Immature natural killer cell (primary cell): ENCODE results near the gene SOX13. TPM values are rescaled to one million over a fixed set of nuclear protein-coding genes. Genes with fewer than 3 reads are reported as not detected.
A peak's percentile ranks its signal among the peaks of the same experiment; 100 is the strongest.

Experiments used
- DNase-seq, 3 donors: peaks; one replicate each; pipeline ENCODE4 v3.0.0; 2022; ENCODE audit warnings: mixed read lengths in 1 of 3
- H3K27ac Mint-ChIP-seq, 6 donors: one replicate each; pipeline ENCODE4 v1.8.0; 2020; ENCODE audit warnings: mixed read lengths in 6 of 6, mild to moderate bottlenecking in 5 of 6, inconsistent platforms in 4 of 6, moderate library complexity in 3 of 6
- H3K27me3 Mint-ChIP-seq, 3 donors: one replicate each; pipeline ENCODE4 v1.8.0; 2020 to 2021; ENCODE audit warnings: low read depth in 3 of 3, mild to moderate bottlenecking in 3 of 3, mixed read lengths in 3 of 3, moderate library complexity in 3 of 3, inconsistent platforms in 1 of 3
- H3K36me3 Mint-ChIP-seq, 3 donors: one replicate each; pipeline ENCODE4 v1.8.0; 2020; ENCODE audit warnings: mixed read lengths in 3 of 3, inconsistent platforms in 2 of 3, mild to moderate bottlenecking in 2 of 3
- H3K4me1 Mint-ChIP-seq, 2 donors: one replicate each; pipeline ENCODE4 v1.8.0; 2020; ENCODE audit warnings: inconsistent platforms in 2 of 2, mild to moderate bottlenecking in 2 of 2, mixed read lengths in 2 of 2, moderate library complexity in 1 of 2
- H3K4me3 Mint-ChIP-seq, 5 donors: one replicate each; pipeline ENCODE4 v1.8.0; 2020; ENCODE audit warnings: mild to moderate bottlenecking in 5 of 5, mixed read lengths in 5 of 5, inconsistent platforms in 3 of 5, moderate library complexity in 3 of 5
- H3K9me3 Mint-ChIP-seq, 6 donors: one replicate each; pipeline ENCODE4 v1.8.0; 2020; ENCODE audit warnings: mild to moderate bottlenecking in 6 of 6, mixed read lengths in 6 of 6, inconsistent platforms in 4 of 6, moderate library complexity in 3 of 6
- polyA plus RNA-seq, 3 donors: library from polyadenylated mRNA; unstranded; fragments of 300-500 nt; fragmentation: Illumina TruSeq; gene quantifications; one replicate each; pipeline ENCODE4 v1.2.3, GENCODE V29; 2021

Gene SOX13
- polyA plus RNA-seq, 3 donors from 2014 or later = 0.54 to 6.6 (median 2.2) TPM

DNA sequence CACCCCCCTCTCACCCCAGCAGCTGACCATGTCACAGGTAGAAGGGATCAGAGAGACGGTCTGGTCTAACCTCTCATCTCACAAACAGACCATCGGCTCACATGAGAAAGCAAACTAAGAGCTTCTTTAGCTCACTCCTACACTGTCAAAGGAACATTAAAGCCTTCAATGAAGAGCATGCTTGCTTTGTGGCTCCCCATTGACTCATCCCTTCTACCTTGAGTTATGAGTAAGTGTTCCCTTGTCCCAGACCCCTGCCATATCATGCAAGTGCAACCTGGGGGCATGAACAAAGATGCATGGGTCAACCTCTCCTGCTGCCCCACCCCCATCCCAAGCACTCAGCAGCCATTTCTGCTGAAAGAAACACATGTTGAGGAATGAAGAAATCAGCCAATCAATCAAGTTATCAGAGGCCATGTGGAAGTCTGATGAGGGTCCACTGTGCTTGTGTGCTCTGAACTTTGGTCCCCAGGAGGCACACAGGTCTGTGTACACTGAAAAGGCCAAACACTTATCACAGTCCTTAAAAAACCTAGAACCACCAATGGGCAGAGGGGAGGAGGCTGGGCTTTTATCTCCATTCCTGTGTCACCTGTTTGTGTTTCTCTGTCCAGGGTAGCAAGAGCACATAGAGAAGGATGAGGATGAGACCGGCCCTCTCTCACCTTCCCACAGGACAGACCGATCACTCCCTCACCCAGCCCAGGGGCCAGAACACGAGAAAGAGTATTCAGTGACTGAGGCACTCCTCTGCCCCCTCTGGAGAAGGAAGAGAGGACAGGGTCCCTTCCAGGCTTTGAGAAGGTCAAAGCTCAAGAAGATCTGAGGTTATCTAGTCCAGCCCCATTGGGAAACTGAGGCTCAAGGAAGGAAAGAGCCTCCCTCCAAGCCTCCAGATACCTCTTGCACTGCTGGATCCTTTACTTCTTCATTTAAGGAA, 69.4 kb downstream of the SOX13 start:
- H3K36me3 Mint-ChIP-seq = peaks cover 0 to 3% (median 0%) of the 10 kb centered on the region in 3 donors
- no peaks in the 10 kb centered on the region for H3K9me3 Mint-ChIP-seq
- peaks cover 0 to 2% (median 1%) of the 10 kb centered on the region in 3 donors for H3K27me3 Mint-ChIP-seq
- H3K27ac Mint-ChIP-seq = no peak overlapping the region
- DNase-seq = no peak
- H3K4me1 Mint-ChIP-seq = no peaks in the 10 kb centered on the region
- no peak overlapping the region for H3K4me3 Mint-ChIP-seq

GRCh38 chr1:204143276-204144041, 70.5 kb downstream of the SOX13 start:
- H3K4me3 Mint-ChIP-seq = no peak overlapping the region
- DNase-seq = no peak
- H3K27me3 Mint-ChIP-seq = peaks cover 0 to 2% (median 1%) of the 10 kb centered on the region in 3 donors
- H3K9me3 Mint-ChIP-seq = no peaks in the 10 kb centered on the region
- H3K4me1 Mint-ChIP-seq = no peaks in the 10 kb centered on the region
- peaks cover 0 to 3% (median 0%) of the 10 kb centered on the region in 3 donors for H3K36me3 Mint-ChIP-seq
- no peak overlapping the region for H3K27ac Mint-ChIP-seq

DNA sequence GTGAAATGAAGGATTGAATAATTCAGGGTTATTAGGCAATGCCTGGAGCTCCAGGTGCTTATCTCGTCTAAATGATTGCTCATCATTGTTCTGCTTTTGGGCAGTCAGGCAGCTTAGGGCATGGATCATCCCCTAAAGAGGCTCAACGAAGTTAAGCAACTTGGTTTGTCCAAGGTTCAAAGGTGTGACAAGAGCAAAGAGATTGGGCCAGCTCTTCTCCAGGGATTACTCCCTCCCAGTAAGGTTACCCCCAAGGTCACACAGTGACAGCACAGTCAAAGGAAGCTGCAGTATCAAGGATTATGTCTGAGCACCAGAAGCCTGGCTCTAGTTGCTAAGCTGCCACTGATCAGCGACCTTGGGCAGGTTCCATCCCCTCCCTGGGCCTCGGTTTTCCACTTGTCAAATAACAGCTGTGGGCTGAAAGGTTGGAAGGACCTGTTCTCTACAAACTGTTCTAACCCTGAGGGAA, 72.2 kb downstream of the SOX13 start:
- Mint-ChIP-seq H3K4me1 (no peaks in the 10 kb centered on the region), H3K9me3 (no peaks in the 10 kb centered on the region), H3K36me3 (peaks cover 0 to 3% (median 0%) of the 10 kb centered on the region in 3 donors), H3K27me3 (peaks cover 0 to 2% (median 1%) of the 10 kb centered on the region in 3 donors), H3K27ac (no peak overlapping the region), H3K4me3 (no peak overlapping the region)
- no peak for DNase-seq

DNA sequence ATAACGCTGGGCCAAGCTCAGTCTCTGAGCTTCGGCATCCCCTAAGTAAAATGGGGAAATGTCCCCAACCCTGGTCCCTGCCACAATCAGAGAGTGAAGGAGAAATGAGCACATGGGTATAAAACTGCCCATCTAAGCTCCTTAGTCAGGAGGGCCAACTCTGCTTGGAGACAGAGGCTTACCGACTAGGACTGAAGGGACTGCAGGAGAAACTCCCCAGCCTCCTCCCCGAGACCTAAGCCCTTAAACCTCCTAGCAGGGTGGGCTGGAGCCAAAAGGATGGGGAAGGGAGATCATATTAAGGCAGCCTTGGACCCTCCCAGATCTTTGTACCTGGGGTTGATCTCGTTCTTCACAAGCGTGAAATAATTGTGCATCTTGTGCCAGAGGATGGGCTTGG, 73.4 kb downstream of the SOX13 start:
- peaks cover 0 to 3% (median 0%) of the 10 kb centered on the region in 3 donors for H3K36me3 Mint-ChIP-seq
- peaks cover 0 to 3% of the 10 kb centered on the region in 2 donors for H3K4me1 Mint-ChIP-seq
- H3K27me3 Mint-ChIP-seq = peaks cover 0 to 2% (median 1%) of the 10 kb centered on the region in 3 donors

DNA sequence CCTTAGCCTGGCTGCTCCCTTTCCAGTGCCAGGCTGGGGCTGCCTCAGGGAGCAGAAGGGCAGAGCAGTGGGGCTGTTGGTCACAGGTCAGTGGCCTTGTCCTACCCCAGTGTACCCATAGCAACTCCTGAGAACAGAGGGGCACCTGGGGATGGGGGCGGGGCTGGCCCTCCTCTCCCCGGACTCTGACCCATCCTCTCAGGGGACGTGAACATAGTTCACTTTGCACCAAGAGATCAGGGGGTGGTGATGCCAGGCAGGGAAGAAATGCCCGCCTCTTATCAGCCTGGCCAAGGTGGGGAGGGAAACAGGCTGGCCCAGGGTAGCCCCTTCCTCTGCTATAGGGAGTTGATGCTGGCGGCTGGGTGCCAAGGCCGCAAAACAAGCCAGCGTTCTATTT, 74.0 kb downstream of the SOX13 start:
- peaks cover 0 to 3% of the 10 kb centered on the region in 2 donors for H3K4me1 Mint-ChIP-seq
- H3K36me3 Mint-ChIP-seq = no peaks in the 10 kb centered on the region
- H3K27me3 Mint-ChIP-seq = peaks cover 0 to 2% (median 1%) of the 10 kb centered on the region in 3 donors
- H3K9me3 Mint-ChIP-seq = no peaks in the 10 kb centered on the region
- H3K27ac Mint-ChIP-seq = no peak overlapping the region
- H3K4me3 Mint-ChIP-seq = no peak overlapping the region
- no peak for DNase-seq

More for the DNA sequence above, 73.4 kb downstream of the SOX13 start:
- no peak for DNase-seq
- Mint-ChIP-seq H3K27ac (no peak overlapping the region), H3K9me3 (no peaks in the 10 kb centered on the region), H3K4me3 (no peak overlapping the region)

- no peaks in the 10 kb centered on the region for H3K36me3 Mint-ChIP-seq
- no peaks in the 10 kb centered on the region for H3K9me3 Mint-ChIP-seq
- H3K27ac Mint-ChIP-seq = peak overlapping the region in 2 of 6 donors; percentile 22 to 59
- DNase-seq = no peak
- H3K27me3 Mint-ChIP-seq = peaks cover under 1 to 4% (median 3%) of the 10 kb centered on the region in 3 donors
- H3K4me1 Mint-ChIP-seq = peaks cover 0 to 7% of the 10 kb centered on the region in 2 donors
- no peak overlapping the region for H3K4me3 Mint-ChIP-seq
Measured at GRCh38 chr1:204147406-204148383, 74.8 kb downstream of the SOX13 start.

GRCh38 chr1:204149107-204149506, 76.2 kb downstream of the SOX13 start:
- H3K27ac Mint-ChIP-seq = peak overlapping the region in 1 of 6 donors; percentile 71
- H3K4me3 Mint-ChIP-seq = peak overlapping the region in 2 of 5 donors; percentile 32 to 47
- H3K36me3 Mint-ChIP-seq = no peaks in the 10 kb centered on the region
- H3K4me1 Mint-ChIP-seq = peaks cover 0 to 10% of the 10 kb centered on the region in 2 donors
- no peaks in the 10 kb centered on the region for H3K9me3 Mint-ChIP-seq
- DNase-seq = no peak
- peaks cover 1 to 7% (median 1%) of the 10 kb centered on the region in 3 donors for H3K27me3 Mint-ChIP-seq

DNA sequence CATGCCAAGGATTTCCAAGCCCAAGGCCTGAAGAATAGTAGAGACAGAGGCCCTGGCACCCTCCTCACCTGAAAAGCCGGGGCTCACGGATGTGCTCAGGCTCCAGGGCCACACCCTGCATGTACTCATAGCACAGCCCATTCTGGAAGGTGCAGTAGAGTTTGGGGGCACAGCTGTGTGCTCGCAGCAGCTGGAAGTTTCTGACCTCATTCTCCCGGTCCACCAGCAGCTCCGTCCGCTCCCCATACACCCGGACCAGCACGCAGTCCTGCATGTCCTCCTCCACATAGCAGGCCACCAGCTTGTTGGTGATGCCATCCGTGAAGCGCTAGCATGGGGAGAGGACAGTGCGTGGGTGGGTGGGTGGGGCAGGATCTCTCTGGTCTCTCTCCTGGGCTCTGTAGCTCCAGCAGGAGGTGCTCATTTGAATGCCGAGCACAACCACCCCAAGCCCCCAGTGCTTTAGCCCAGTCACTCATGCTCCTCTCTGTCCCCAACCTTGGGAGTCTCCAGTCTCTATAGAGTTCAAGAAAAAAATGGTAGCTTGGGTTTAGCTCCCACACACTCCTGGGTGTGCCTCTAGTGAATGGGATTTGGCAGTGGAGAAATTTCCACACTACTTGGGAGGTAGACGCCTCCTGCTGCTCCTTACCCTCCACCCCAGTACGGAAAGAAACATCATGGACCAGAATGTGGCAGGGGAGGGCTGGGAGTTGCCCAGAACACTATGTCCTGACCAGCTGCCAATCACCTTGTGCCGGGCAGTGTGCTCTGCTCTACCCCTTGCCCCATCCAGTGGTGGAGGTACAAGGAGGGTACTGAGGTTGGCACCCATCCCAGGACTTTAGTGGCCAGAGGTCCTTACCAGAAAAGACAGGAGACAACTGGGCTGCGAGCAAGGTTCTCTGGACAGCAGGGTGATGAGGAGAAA, 77.0 kb downstream of the SOX13 start:
- no peaks in the 10 kb centered on the region for H3K9me3 Mint-ChIP-seq
- DNase-seq = no peak
- H3K36me3 Mint-ChIP-seq = no peaks in the 10 kb centered on the region
- H3K27me3 Mint-ChIP-seq = peaks cover 1 to 6% (median 1%) of the 10 kb centered on the region in 3 donors
- peak overlapping the region in 3 of 6 donors; percentile 67 to 80 (median 78) for H3K27ac Mint-ChIP-seq
- peak overlapping the region; percentile 56 to 77 (median 70) for H3K4me3 Mint-ChIP-seq
- H3K4me1 Mint-ChIP-seq = peaks cover 0 to 10% of the 10 kb centered on the region in 2 donors

DNA sequence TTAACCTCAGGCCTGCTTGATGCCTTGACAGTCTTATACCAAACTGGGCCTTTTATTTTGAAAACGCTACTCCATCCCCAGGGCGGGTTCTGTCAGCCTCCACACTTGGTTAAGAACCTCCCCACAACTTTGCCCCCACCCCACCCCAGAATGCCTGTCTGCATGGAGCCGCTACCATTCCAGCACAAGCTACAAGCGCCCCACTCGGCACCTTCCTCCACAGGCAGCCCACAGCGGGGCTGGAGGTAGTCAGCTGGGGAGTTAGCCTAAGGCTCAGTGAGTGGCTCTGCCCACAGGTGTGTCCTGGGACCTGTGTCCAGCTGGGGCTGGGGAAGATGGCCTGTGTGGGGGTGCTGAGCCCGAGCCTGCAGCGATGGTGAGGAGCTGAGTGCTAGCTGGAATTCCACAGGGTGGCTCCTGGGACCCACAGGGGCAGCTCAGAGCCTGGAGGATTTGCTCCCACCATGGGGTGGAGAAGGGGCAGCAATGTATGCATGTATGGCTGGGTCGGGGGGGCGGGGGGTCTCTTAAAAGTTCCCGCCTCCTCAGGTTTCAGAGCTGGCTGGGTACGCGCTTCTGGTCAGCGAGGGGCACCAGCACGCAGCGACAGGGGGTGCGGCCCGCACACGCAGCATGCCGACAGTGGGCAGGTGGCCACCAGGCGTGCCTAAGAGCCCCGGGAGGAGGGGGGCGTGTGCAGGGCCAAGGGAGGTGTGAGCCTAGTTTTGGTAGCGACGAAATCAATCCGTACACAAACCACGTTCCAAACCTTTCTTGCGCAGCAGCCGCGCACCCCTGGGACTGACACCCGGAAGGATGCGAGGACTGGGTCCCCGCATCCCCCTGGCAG, 78.0 kb downstream of the SOX13 start:
- peak in 2 of 3 donors; percentile 14 to 15 for DNase-seq
- H3K4me1 Mint-ChIP-seq = peaks cover 0 to 10% of the 10 kb centered on the region in 2 donors
- peak overlapping the region; percentile 56 to 77 (median 70) for H3K4me3 Mint-ChIP-seq
- H3K27me3 Mint-ChIP-seq = peaks cover 1 to 6% (median 1%) of the 10 kb centered on the region in 3 donors
- H3K9me3 Mint-ChIP-seq = no peaks in the 10 kb centered on the region
- H3K36me3 Mint-ChIP-seq = no peaks in the 10 kb centered on the region
- H3K27ac Mint-ChIP-seq = peak overlapping the region in 2 of 6 donors; percentile 34 to 48

GRCh38 chr1:204151552-204152309, 78.8 kb downstream of the SOX13 start, which contains the start of gene ETNK2:
TSS of gene ETNK2 (minus strand) at chr1:204152044. CDS start at chr1:204151852, 192 bp downstream.
- Mint-ChIP-seq H3K4me3 (peak within 1 kb of the TSS; percentile 69 to 83 (median 77)), H3K27ac (peak within 1 kb of the TSS in 3 of 6 donors; percentile 34 to 61 (median 48)), H3K36me3 (no peaks in the 10 kb centered on the region), H3K4me1 (peaks cover 0 to 10% of the 10 kb centered on the region in 2 donors), H3K27me3 (peaks cover 1 to 6% (median 3%) of the 10 kb centered on the region in 3 donors), H3K9me3 (no peaks in the 10 kb centered on the region)
- DNase-seq = peak; percentile 60 to 66 (median 61)
